Muscle layer of colon (tissue), 2 donors: ENCODE data around the gene SLC1A4.

ENCODE experiments used
- H3K27ac ChIP-seq: one replicate; pipeline ENCODE4 v1.7.0; 2013; ENCODE audit warnings: low read depth, mild to moderate bottlenecking, low read length, moderate library complexity
- H3K27me3 ChIP-seq, 2 donors: one replicate each; pipeline ENCODE4 v1.7.0; 2013; ENCODE audit warnings: low read length in 2 of 2, mild to moderate bottlenecking in 2 of 2; ENCODE audit not compliant: insufficient read depth in 2 of 2, control insufficient read depth in 1 of 2
- H3K36me3 ChIP-seq: one replicate; pipeline ENCODE4 v1.7.0; 2013; ENCODE audit warnings: mild to moderate bottlenecking, low read length; ENCODE audit not compliant: insufficient read depth
- H3K4me1 ChIP-seq: one replicate; pipeline ENCODE4 v1.7.0; 2013; ENCODE audit warnings: mild to moderate bottlenecking, low read length; ENCODE audit not compliant: insufficient read depth
- H3K4me3 ChIP-seq, 2 donors: one replicate each; pipeline ENCODE4 v1.7.0; 2013; ENCODE audit warnings: low read length in 2 of 2, low read depth in 1 of 2, mild to moderate bottlenecking in 1 of 2, moderate library complexity in 1 of 2
- H3K9ac ChIP-seq: one replicate; pipeline ENCODE4 v1.7.0; 2013; ENCODE audit warnings: low read length
- H3K9me3 ChIP-seq: one replicate; pipeline ENCODE4 v1.7.0; 2013; ENCODE audit warnings: mild to moderate bottlenecking, low read length
- donor health status: abdominal sarcoma.
- donor health status: Adenocarcinoma of cecum.

The SLC1A4 gene

GRCh38 chr2:65059071-65059470 is 69.9 kb downstream of the SLC1A4 start:
- H3K4me1 ChIP-seq = peaks cover 50% of the 10 kb centered on the region
- H3K9ac ChIP-seq = no peak overlapping the region
- no peak overlapping the region for H3K27ac ChIP-seq
- H3K9me3 ChIP-seq = no peaks in the 10 kb centered on the region
- H3K36me3 ChIP-seq = no peaks in the 10 kb centered on the region
- no peak overlapping the region for H3K4me3 ChIP-seq
- no peaks in the 10 kb centered on the region for H3K27me3 ChIP-seq

- H3K4me1 ChIP-seq = peaks cover 65% of the 10 kb centered on the region
- H3K27me3 ChIP-seq = no peaks in the 10 kb centered on the region
- H3K27ac ChIP-seq = no peak overlapping the region
Observed at GRCh38 chr2:65061146-65061909, 72.1 kb downstream of the SLC1A4 start.

DNA sequence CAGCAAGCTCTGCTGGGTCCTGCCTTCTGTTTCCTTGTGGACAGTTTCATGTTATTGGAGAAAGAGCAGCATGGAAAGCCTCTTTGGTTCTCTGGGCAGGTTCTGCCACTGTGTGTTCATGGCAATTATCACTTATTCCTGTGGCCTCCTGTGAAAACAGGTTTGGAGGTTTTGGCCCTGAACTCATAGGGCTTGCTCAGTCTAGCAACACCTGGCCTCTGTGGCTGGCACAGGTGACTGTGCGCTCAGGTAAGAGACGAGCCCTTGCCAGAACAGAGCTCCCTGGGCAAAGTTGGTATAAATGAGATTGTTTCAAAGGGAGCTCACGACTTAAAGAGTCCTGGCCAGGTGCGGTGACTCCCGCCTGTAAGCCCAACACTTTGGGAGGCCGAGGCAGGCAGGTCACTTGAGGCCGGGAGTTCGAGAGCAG is 72.7 kb downstream of the SLC1A4 start:
- Histone ChIP-seq H3K9ac (no peak overlapping the region), H3K4me1 (peaks cover 64% of the 10 kb centered on the region)

More at GRCh38 chr2:65061146-65061909, 72.1 kb downstream of the SLC1A4 start:
- Histone ChIP-seq H3K36me3 (no peaks in the 10 kb centered on the region), H3K9ac (no peak overlapping the region), H3K9me3 (no peaks in the 10 kb centered on the region), H3K4me3 (no peak overlapping the region)

GRCh38 chr2:65062843-65063825 is 73.9 kb downstream of the SLC1A4 start:
- Histone ChIP-seq H3K9ac (no peak overlapping the region), H3K4me1 (peaks cover 54% of the 10 kb centered on the region)

More for the DNA sequence above, 72.7 kb downstream of the SLC1A4 start:
- no peak overlapping the region for H3K27ac ChIP-seq
- H3K4me3 ChIP-seq = no peak overlapping the region
- no peaks in the 10 kb centered on the region for H3K9me3 ChIP-seq
- no peaks in the 10 kb centered on the region for H3K36me3 ChIP-seq
- no peaks in the 10 kb centered on the region for H3K27me3 ChIP-seq

DNA sequence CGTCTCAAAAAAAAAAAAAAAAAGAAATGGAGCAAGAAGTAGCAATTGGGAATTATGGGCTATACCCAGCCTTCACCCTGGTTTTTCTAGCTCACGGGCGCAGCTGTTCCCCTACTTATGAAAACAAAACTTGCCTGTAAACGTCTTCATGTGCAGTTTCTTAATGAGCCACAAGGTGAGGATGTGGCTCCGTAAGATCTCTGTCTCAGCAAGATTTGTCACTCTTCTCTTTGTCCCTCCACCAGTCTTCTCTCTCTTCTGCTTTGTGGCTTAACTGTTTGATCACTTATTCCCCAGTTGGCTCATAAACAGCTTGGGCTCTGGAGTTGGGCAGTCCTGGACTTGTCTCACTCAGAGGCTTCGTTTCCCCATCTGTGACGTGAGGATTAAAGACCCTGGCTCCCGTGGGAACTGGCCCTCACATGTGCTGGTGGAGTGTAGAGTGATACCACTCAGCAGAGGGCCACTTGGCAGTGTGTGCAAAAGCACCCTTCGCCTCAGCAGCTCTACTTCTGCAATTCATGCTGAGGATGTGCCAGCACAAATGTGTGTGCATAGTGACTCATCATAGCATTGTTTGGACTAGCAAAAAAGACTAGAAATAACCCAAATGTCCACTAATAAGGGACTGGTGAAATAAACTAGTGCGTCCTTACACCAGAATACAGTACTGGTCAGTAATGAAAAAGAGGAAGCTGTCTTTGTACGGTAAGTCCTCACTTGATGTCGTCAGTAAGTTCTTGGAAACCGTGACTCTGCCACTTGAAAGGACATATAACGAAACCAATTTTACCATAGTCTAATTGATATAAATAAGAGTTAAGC is 75.7 kb downstream of the SLC1A4 start:
- Histone ChIP-seq H3K9ac (no peak overlapping the region), H3K4me1 (peaks cover 58% of the 10 kb centered on the region)

More at GRCh38 chr2:65062843-65063825, 73.9 kb downstream of the SLC1A4 start:
- no peaks in the 10 kb centered on the region for H3K27me3 ChIP-seq
- H3K27ac ChIP-seq = peak overlapping the region; percentile 3
- no peaks in the 10 kb centered on the region for H3K9me3 ChIP-seq
- H3K36me3 ChIP-seq = no peaks in the 10 kb centered on the region
- H3K4me3 ChIP-seq = no peak overlapping the region

GRCh38 chr2:65067806-65068553 is 78.8 kb downstream of the SLC1A4 start:
- H3K9ac ChIP-seq = no peak overlapping the region
- peaks cover 28% of the 10 kb centered on the region for H3K36me3 ChIP-seq
- H3K27me3 ChIP-seq = no peaks in the 10 kb centered on the region
- peak overlapping the region; percentile 13 for H3K27ac ChIP-seq
- H3K4me3 ChIP-seq = no peak overlapping the region
- H3K9me3 ChIP-seq = no peaks in the 10 kb centered on the region
- H3K4me1 ChIP-seq = peaks cover 55% of the 10 kb centered on the region

More for the DNA sequence above, 75.7 kb downstream of the SLC1A4 start:
- H3K36me3 ChIP-seq = no peaks in the 10 kb centered on the region
- H3K27me3 ChIP-seq = no peaks in the 10 kb centered on the region
- H3K9me3 ChIP-seq = no peaks in the 10 kb centered on the region
- H3K27ac ChIP-seq = peak overlapping the region; percentile 21
- no peak overlapping the region for H3K4me3 ChIP-seq

- Histone ChIP-seq H3K4me3 (no peak overlapping the region), H3K27me3 (no peaks in the 10 kb centered on the region), H3K4me1 (peaks cover 58% of the 10 kb centered on the region), H3K27ac (peak overlapping the region; percentile 46), H3K36me3 (peaks cover 40% of the 10 kb centered on the region), H3K9me3 (no peaks in the 10 kb centered on the region), H3K9ac (no peak overlapping the region)
Observed at GRCh38 chr2:65069439-65069824, 80.2 kb downstream of the SLC1A4 start.

DNA sequence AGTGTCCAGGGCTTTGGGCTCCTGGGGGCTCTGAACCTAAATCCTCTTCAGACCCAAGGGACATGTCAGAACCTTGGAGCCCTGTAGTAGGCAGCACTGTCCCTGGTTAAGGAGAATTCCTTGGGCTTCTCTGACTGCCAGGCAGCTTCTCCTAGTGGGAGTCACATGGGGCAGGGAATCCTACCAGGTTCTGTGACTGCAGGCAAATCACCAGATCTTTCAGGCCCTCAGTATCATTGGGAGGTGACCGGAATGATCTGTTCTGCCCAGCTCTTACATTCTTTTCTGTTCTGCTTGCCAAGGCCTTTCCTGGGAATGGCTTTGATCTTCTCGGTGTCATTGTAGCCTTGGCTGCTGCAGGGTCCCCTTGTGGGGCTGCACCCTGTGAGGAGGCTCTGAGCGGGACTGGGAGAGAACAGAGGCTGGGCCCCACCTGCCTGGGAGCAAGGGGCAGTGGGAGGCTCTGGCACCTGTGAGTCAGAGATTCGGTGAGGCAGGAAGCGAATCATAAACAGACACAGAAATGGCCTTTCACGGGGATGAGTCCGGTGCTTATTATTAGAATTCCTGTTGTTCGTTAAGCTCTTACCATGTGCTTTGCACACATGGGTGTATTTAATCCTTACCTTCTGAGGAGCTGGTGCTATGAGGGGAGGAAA is 81.1 kb downstream of the SLC1A4 start:
- peak overlapping the region; percentile 69 for H3K27ac ChIP-seq
- peaks cover 58% of the 10 kb centered on the region for H3K4me1 ChIP-seq
- H3K36me3 ChIP-seq = peaks cover 40% of the 10 kb centered on the region
- H3K4me3 ChIP-seq = no peak overlapping the region
- no peaks in the 10 kb centered on the region for H3K9me3 ChIP-seq
- H3K9ac ChIP-seq = no peak overlapping the region
- no peaks in the 10 kb centered on the region for H3K27me3 ChIP-seq

- Histone ChIP-seq H3K4me3 (no peak overlapping the region), H3K4me1 (peaks cover 58% of the 10 kb centered on the region), H3K9me3 (no peaks in the 10 kb centered on the region), H3K27me3 (no peaks in the 10 kb centered on the region), H3K36me3 (peaks cover 40% of the 10 kb centered on the region), H3K9ac (no peak overlapping the region), H3K27ac (peak overlapping the region; percentile 17)
Observed at GRCh38 chr2:65070856-65071255, 81.7 kb downstream of the SLC1A4 start.
